Measurements from ENCODE around the gene MRPS27.
A peak's percentile ranks its signal among the peaks of the same experiment; 100 is the strongest.

The MRPS27 gene

DNA sequence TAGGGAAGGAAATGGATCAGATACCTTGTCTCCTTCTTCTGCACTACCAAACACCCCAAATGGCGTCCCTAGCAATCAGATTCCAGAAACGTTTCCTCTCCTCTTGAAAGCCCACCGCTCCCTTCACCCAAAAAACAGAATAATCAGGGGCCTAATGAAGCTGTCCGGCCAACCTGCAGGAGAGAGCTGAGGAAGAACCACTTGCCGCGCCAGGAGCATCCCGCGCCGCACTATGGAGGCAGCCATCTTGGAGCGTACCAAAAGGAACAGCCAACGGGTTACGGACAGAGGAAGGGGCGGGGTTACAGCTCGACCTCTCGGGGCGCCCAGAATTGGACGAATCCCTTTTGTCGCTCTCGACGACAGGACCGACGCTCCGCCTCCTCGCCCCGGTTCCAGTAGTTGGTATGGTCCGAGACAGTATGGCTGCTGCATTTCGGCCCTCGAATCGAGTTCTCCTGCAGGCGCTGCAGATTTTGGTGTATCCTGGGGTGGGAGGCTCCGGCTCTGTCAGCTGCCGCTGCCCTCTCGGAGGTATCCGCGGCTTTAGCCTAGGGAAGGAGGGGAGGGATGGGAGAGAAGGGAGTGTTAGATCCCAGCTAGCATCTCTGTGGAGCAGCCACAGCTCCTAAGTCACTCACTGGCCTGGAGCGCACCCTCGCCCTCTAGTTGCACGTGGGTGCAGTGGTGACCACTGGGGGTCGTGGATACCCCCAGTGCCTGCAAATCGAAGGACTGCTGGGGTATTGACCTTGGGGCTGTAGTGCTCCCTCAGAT lies at the start of gene MRPS27, which contains the start of gene PTCD2:
MRPS27 (minus strand) TSS at position 265 of the 777 bp plus-strand sequence; CDS start at position 246, 19 bp downstream.
PTCD2 (plus strand) TSS at position 398 of the 777 bp plus-strand sequence; CDS start at position 408, 10 bp downstream.
- DNase-seq (ENCODE audit: low read depth) = peak; percentile 99
- peak within 1 kb of the TSS; percentile 83 for H3K4me3 ChIP-seq (ENCODE audit: low read depth, low read length)
- TF ChIP-seq POLR2A (IDR thresholded peaks at IDR 0.05; ENCODE audit: extremely low read depth, insufficient read length) = peak; percentile 92
- TF ChIP-seq, protein P1, sequence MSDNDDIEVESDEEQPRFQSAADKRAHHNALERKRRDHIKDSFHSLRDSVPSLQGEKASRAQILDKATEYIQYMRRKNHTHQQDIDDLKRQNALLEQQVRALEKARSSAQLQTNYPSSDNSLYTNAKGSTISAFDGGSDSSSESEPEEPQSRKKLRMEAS (IDR thresholded peaks at IDR 0.05; ENCODE audit: low read depth, low read length) = peak; percentile 86
- TF ChIP-seq, protein P2, sequence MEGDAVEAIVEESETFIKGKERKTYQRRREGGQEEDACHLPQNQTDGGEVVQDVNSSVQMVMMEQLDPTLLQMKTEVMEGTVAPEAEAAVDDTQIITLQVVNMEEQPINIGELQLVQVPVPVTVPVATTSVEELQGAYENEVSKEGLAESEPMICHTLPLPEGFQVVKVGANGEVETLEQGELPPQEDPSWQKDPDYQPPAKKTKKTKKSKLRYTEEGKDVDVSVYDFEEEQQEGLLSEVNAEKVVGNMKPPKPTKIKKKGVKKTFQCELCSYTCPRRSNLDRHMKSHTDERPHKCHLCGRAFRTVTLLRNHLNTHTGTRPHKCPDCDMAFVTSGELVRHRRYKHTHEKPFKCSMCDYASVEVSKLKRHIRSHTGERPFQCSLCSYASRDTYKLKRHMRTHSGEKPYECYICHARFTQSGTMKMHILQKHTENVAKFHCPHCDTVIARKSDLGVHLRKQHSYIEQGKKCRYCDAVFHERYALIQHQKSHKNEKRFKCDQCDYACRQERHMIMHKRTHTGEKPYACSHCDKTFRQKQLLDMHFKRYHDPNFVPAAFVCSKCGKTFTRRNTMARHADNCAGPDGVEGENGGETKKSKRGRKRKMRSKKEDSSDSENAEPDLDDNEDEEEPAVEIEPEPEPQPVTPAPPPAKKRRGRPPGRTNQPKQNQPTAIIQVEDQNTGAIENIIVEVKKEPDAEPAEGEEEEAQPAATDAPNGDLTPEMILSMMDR (IDR thresholded peaks at IDR 0.05; ENCODE audit: low read depth, low read length) = peak; percentile 11
- peak; percentile 84 for TF ChIP-seq MYC (IDR thresholded peaks at IDR 0.05; ENCODE audit: low read depth, low read length)

DNA sequence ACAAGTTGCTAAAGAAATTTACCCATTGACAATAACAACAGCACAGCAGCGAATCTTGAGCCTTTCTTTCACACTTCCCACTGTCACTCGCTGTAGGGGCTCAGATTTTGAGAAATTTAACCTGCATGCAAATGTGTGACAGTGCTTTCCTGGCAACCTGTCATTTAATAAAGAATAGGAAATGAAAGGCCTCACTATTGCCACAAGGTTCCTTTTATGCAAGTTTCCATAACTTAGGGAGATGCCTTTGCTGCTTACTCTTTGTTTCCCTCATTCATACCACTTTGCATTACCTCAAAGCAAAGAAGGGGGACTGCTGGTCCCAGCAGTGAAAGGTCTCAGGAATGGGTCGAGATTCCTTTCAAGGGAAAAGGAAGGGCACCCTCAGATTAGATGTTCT lies 49.7 kb upstream of the MRPS27 start:
- no peak for DNase-seq (ENCODE audit: low read depth)
- TF ChIP-seq POLR2A (IDR thresholded peaks at IDR 0.05; ENCODE audit: extremely low read depth, insufficient read length) (no peak), MYC (IDR thresholded peaks at IDR 0.05; ENCODE audit: low read depth, low read length) (no peak)
- TF ChIP-seq, protein P1 (IDR thresholded peaks at IDR 0.05; ENCODE audit: low read depth, low read length) = no peak
- TF ChIP-seq, protein P2 (IDR thresholded peaks at IDR 0.05; ENCODE audit: low read depth, low read length) = no peak
- H3K4me3 ChIP-seq (ENCODE audit: low read depth, low read length) = no peak overlapping the region

DNA sequence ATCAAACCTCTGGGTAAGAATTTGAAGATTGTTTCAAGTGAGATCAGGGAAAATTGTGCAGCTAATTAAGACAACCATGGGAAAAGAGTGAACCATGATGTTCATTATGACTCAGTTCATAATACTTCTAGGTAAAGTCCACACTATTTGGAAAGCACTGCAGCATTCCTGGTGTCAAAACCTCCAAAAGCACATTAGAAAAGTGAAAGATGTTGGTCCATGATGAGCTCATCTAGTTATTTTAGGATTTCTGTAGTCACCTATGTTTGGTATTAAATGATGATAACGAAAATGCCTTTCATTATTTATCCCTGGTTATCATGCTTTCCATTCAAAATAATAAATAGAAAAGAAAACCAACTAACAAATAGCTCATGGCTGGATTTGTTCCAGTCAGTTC lies 49.3 kb upstream of the MRPS27 start:
- TF ChIP-seq, protein P1 (IDR thresholded peaks at IDR 0.05; ENCODE audit: low read depth, low read length) = no peak
- TF ChIP-seq POLR2A (IDR thresholded peaks at IDR 0.05; ENCODE audit: extremely low read depth, insufficient read length) (no peak), MYC (IDR thresholded peaks at IDR 0.05; ENCODE audit: low read depth, low read length) (no peak)
- TF ChIP-seq, protein P2 (IDR thresholded peaks at IDR 0.05; ENCODE audit: low read depth, low read length) = no peak
- no peak for DNase-seq (ENCODE audit: low read depth)
- H3K4me3 ChIP-seq (ENCODE audit: low read depth, low read length) = no peak overlapping the region

DNA sequence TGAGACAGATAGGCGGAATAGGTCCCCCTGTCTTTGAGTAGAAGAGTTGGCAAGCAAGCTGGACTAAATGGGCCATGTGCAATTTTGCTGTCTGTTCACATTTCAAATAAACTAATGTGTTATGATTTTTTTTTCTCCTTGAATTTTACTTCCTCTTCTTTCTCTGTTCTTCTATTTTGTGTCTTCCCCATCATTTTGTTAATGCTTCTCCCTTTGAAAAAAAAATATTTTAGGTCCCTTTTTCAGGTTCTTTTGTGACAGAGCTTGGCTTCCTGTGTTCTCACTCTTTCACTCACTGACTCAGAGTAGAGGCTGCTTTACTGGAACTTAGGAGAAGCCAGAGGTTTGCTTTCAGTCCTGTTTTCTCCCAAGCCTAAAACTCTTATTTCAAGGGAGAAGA lies 48.2 kb upstream of the MRPS27 start:
- DNase-seq (ENCODE audit: low read depth) = no peak
- TF ChIP-seq, protein P1 (IDR thresholded peaks at IDR 0.05; ENCODE audit: low read depth, low read length) = no peak
- H3K4me3 ChIP-seq (ENCODE audit: low read depth, low read length) = no peak overlapping the region

DNA sequence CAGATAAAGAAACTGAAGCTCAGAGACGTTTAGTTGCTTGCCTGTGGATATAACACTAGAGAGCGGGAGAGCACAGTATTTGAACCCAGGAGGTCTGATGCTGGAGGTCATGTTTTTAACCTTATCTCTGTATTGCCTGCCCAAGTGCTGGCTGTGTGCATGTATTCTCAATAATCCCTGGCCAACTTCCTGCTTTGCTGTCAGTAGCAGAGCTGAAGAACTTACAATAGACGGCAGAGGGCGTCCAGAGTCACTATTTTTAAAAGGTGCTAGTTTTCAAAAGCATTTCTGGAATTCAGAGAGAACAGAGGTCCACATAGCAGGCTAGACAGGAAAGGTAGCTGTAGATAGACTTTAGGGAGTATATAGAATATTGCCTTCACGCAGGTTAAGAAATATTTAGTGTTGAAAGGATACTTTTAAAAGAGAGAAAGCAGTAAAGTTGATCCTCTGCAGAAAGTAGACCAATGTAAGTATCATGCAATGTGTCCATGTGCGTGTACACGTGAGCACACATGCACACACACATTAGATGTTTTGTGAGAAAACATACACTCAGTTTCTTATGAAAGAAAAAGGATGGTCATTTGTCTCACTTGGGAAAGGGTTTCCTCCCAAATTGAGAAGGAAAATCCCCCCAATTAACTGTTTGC lies 46.4 kb upstream of the MRPS27 start:
- H3K4me3 ChIP-seq (ENCODE audit: low read depth, low read length) = no peak overlapping the region
- TF ChIP-seq POLR2A (IDR thresholded peaks at IDR 0.05; ENCODE audit: extremely low read depth, insufficient read length) (no peak), MYC (IDR thresholded peaks at IDR 0.05; ENCODE audit: low read depth, low read length) (no peak; the same call in 1 of the 2 replicates)
- TF ChIP-seq, protein P1 (IDR thresholded peaks at IDR 0.05; ENCODE audit: low read depth, low read length) = no peak
- TF ChIP-seq, protein P2 (IDR thresholded peaks at IDR 0.05; ENCODE audit: low read depth, low read length) = peak; percentile 68
- peak; percentile 80 for DNase-seq (ENCODE audit: low read depth)

DNA sequence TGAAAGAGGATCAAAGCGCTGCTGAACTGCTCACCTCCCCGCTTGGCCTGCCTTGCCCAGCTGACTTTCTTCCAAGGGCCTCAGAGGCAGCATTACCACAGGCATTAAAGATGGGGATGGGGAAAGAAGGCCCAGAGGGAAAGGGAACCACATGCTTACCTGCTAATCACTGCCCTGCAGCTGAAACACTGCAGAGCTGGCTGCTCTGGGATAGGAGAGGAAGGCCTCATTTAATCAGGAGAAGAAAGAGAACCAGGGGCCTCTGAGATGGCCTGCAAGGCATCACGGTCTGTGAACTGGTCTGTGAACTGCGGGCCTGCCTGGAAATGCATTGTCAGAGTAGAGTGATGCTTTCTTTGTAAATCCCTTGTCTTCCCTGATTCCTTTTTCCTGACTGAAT lies 44.9 kb upstream of the MRPS27 start:
- no peak for DNase-seq (ENCODE audit: low read depth)
- H3K4me3 ChIP-seq (ENCODE audit: low read depth, low read length) = no peak overlapping the region
- TF ChIP-seq, protein P1 (IDR thresholded peaks at IDR 0.05; ENCODE audit: low read depth, low read length) = no peak
- TF ChIP-seq MYC (IDR thresholded peaks at IDR 0.05; ENCODE audit: low read depth, low read length) = no peak
